IPS DF 6.9 (cell line): ENCODE data around the gene OSMR.
"Not testable (repeated sequence)": the region's sequence is repeated elsewhere in the genome, so short reads cannot be mapped to it uniquely, and the experiment has no call there.

Experiments
- DNase-seq: peaks from one replicate; pipeline ENCODE4 v3.0.0-alpha.2; 2013; ENCODE audit warnings: low read depth, low spot score
- H3K27ac ChIP-seq: one replicate; pipeline ENCODE4 v1.5.1; 2013; ENCODE audit warnings: low read length, control low read depth
- H3K27me3 ChIP-seq: 2 replicates; pipeline ENCODE4 v1.6.1; 2013; ENCODE audit warnings: mild to moderate bottlenecking, low read length; ENCODE audit not compliant: control insufficient read depth, insufficient read depth
- H3K36me3 ChIP-seq: 2 replicates; pipeline ENCODE4 v1.6.1; 2013; ENCODE audit warnings: low read length; ENCODE audit not compliant: control insufficient read depth, insufficient read depth
- H3K4me1 ChIP-seq: 2 replicates; pipeline ENCODE4 v1.6.1; 2013; ENCODE audit warnings: low read length; ENCODE audit not compliant: control insufficient read depth, insufficient read depth
- H3K4me3 ChIP-seq: 2 replicates; pipeline ENCODE4 v1.5.1; 2013; ENCODE audit warnings: mild to moderate bottlenecking, low read length
- H3K9me3 ChIP-seq: 2 replicates; pipeline ENCODE4 v1.6.1; 2013; ENCODE audit warnings: low read length, inconsistent platforms; ENCODE audit not compliant: control insufficient read depth, insufficient read depth
- WGBS: extraction: QIAGEN DNeasy Blood & Tissue Kit; methylation state at CpG from one replicate; pipeline ENCODE4 v1.1.7; 2013; ENCODE audit warnings: mixed read lengths, missing lambda C conversion rate; ENCODE audit not compliant: insufficient read length, insufficient coverage; 5-methylcytosine and 5-hydroxymethylcytosine counted together

Gene OSMR

DNA sequence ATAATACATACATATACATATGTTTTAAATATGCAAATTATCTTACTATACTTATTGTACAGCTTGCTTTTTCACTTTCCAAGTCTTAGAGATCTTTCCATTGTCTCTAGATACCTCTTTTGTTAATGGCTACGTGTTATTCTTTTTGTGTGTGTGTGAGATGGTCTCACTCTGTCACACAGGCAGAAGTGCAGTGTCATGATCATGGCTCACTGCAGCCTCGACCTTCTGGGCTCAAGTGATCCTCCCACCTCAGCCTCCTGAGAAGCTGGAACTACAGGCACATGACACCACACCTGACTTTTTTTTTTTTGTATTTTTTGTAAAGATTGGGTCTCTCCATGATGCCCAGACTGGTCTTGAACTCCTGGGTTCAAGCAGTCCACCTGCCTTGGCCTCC, 2.8 kb downstream of the OSMR start:
- no peak for DNase-seq
- Histone ChIP-seq H3K4me3 (no peak overlapping the region), H3K27ac (no peak overlapping the region), H3K9me3 (no peaks in the 10 kb centered on the region), H3K27me3 (peaks cover 12% of the 10 kb centered on the region; the same call in 1 of the 2 replicates), H3K4me1 (no peaks in the 10 kb centered on the region; the same call in none of the 2 replicates), H3K36me3 (no peaks in the 10 kb centered on the region)
- WGBS: no CpG with 5 or more reads among the region's 2 CpGs

DNA sequence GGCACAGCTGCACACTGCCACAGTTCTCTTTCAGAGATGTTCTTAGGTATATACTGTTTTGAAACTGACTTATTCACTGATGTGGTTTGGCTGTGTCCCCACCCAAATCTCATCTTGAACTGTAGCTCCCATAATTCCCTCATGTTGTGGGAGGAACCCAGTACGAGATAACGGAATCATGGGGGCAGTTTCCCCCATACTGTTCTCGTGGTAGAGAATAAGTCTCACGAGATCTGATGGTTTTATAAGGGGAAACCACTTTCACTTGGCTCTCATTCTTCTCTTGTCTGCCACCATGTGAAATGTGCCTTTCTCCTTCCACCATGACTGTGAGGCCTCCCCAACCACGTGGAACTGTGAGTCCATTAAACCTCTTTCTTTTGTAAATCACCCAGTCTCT, 5.8 kb downstream of the OSMR start:
- not testable (repeated sequence) for H3K4me1 ChIP-seq, H3K27ac ChIP-seq, H3K36me3 ChIP-seq, H3K27me3 ChIP-seq, H3K4me3 ChIP-seq, DNase-seq, H3K9me3 ChIP-seq
- no CpG with 5 or more reads among the region's 5 CpGs for WGBS

DNA sequence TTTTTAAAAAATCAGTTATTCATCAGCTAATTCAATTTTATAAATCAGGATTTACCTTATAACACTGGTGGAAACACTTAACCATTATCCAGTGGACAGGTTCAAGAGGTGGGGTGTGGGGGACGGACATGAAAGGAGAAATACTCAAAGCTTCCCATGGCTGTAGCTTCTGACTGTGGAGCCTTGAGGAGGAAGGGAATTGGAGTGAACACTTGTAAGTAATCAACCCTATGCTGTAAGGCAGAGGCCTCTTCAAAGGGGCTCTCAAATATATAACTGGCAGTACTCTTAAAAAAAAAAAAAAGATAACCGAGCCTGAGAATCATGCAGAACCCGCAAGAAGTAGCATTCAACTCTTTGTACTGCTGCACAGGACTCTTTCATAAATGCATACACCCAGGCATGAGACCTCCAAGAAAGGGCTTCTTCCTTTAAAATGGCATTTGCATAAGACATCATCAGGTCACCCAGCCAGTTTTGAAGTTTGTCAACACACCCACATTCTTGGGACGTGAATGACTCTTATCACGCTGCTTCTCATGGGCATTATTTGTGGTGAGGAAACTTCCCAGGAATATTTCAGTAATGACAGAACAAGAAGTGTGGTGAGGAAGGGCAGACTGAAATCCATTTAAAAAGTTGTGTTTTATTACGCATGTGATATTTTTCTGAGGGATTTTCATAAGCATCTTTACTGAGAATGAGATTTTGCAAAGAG, 8.1 kb downstream of the OSMR start:
- Histone ChIP-seq H3K27me3 (no peaks in the 10 kb centered on the region), H3K36me3 (no peaks in the 10 kb centered on the region), H3K4me3 (no peak overlapping the region), H3K9me3 (no peaks in the 10 kb centered on the region), H3K4me1 (no peaks in the 10 kb centered on the region; the same call in 1 of the 2 replicates), H3K27ac (no peak overlapping the region)
- no CpG with 5 or more reads among the region's 6 CpGs for WGBS
- no peak for DNase-seq

DNA sequence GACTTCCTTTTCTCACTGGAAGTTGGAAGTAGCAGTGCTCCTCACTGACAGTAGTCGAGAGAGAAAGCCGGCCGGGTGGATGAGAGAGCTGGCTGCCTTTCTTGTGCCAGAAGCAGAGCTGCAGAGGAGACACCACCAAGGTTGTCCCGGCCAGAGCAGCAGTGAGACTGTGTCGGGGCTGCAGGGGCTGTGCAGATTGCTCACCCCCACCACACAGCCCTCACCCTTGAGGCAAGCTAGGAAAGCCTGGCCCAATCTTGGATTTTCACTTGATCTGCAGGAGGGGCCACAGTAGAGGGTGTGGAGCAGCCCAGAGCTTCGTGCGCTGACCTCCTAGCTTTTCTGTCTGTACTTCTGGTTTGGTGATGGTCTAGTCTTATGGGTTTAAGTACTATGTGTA, 9.1 kb downstream of the OSMR start:
- Histone ChIP-seq H3K27ac (no peak overlapping the region), H3K9me3 (no peaks in the 10 kb centered on the region), H3K27me3 (no peaks in the 10 kb centered on the region), H3K4me1 (no peaks in the 10 kb centered on the region; the same call in 1 of the 2 replicates), H3K36me3 (no peaks in the 10 kb centered on the region), H3K4me3 (no peak overlapping the region)
- no peak for DNase-seq
- no CpG with 5 or more reads among the region's 7 CpGs for WGBS

DNA sequence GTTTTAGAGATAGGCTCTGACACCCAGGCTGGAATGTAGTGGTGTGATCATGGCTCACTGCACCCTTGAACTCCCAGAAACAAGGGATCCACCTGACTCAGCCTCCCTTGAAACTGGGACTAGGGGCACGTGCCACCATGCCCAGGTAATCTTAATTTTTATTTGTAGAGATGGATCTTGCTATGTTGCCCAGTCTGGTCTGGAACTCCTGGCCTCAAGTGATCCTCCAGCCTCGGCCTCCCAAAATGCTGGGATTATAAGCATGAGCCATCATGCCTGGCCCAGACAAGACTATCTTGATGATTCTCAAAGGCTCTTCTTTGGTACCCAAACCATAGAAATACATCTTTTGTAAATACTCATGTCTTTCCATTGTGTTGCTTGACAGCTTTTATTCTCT, 10.8 kb downstream of the OSMR start:
- Histone ChIP-seq H3K9me3 (no peaks in the 10 kb centered on the region), H3K27ac (no peak overlapping the region), H3K4me1 (no peaks in the 10 kb centered on the region; the same call in 1 of the 2 replicates), H3K36me3 (no peaks in the 10 kb centered on the region), H3K4me3 (no peak overlapping the region), H3K27me3 (no peaks in the 10 kb centered on the region)
- WGBS: no CpG with 5 or more reads among the region's 2 CpGs
- DNase-seq: no peak

DNA sequence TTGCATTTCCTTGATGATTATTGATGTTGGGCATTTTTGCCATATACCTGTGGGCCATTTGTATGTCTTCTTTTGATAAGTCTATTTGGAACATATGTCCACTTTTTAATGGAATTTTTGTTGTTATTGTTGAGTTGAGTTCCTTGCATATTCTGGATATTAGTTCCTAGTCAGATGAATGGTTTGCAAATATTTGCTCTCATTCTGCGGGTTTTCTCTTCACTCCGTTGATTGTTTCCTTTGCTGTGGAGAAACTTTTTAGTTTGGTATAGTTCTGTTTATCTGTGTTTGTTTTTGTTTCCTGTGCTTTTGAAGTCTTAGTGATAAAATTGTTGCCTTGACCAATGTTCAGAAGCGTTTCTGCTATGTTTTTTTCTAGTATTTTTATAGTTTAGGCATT, 13.0 kb downstream of the OSMR start:
- Histone ChIP-seq H3K27ac (no peak overlapping the region), H3K36me3 (no peaks in the 10 kb centered on the region), H3K9me3 (no peaks in the 10 kb centered on the region), H3K27me3 (no peaks in the 10 kb centered on the region), H3K4me3 (no peak overlapping the region), H3K4me1 (no peaks in the 10 kb centered on the region; the same call in 1 of the 2 replicates)
- no peak for DNase-seq
- WGBS: no CpG with 5 or more reads among the region's 3 CpGs

DNA sequence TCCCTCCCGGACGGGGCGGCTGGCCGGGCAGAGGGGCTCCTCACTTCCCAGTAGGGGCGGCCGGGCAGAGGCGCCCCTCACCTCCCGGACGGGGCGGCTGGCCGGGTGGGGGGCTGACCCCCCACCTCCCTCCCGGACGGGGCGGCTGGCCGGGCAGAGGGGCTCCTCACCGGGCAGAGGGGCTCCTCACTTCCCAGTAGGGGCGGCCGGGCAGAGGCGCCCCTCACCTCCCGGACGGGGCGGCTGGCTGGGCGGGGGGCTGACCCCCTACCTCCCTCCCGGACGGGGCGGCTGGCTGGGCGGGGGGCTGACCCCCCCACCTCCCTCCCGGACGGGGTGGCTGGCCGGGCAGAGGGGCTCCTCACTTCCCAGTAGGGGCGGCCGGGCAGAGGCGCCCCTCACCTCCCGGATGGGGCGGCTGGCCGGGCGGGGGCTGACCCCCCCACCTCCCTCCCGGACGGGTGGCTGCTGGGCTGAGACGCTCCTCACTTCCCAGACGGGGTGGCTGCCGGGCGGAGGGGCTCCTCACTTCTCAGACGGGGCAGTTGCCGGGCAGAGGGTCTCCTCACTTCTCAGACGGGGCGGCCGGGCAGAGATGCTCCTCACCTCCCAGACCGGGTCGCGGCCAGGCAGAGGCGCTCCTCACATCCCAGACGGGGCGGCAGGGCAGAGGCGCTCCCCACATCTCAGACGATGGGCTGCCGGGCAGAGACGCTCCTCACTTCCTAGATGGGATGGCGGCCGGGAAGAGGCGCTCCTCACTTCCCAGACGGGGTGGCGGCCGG, 16.4 kb downstream of the OSMR start:
- H3K27ac ChIP-seq, H3K27me3 ChIP-seq, H3K9me3 ChIP-seq, H3K36me3 ChIP-seq, DNase-seq, H3K4me3 ChIP-seq, H3K4me1 ChIP-seq: not testable (repeated sequence)
- no CpG with 5 or more reads among the region's 64 CpGs for WGBS

DNA sequence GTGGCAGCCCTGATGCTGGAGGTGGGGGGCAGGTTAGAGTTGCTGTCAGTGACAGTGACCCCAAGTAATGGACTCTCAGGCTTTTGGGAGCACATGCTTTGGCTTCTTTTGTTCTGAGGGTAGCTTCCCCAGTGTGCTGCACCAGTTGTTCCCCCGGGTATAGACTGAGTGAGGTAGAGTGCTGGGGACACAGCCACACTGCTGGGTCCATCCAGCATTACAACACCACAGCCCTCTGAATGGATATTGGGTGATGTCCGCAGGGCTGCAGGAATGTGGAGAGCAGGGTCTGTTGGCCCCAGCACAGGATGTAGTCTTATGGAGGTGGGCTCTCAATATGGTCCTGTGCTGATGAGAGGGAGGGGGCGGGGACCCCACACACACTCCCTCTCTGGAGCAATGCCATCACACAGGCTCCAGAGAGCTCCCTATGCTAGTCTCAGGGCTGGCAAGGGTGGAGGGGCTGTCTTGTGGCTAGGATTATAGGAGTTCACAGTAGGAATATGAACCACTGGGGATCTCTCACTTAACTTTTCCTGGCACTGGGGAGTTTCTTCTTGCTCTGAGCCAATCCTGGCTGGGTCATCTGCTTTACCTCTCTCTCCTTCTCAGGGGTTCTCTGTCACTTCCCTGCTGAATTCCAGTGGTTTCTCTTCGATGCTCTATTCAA, 20.7 kb downstream of the OSMR start:
- Histone ChIP-seq H3K4me1 (no peaks in the 10 kb centered on the region), H3K27me3 (no peaks in the 10 kb centered on the region), H3K36me3 (no peaks in the 10 kb centered on the region), H3K9me3 (no peaks in the 10 kb centered on the region), H3K4me3 (no peak overlapping the region), H3K27ac (no peak overlapping the region)
- no peak for DNase-seq
- WGBS: no CpG with 5 or more reads among the region's 4 CpGs

DNA sequence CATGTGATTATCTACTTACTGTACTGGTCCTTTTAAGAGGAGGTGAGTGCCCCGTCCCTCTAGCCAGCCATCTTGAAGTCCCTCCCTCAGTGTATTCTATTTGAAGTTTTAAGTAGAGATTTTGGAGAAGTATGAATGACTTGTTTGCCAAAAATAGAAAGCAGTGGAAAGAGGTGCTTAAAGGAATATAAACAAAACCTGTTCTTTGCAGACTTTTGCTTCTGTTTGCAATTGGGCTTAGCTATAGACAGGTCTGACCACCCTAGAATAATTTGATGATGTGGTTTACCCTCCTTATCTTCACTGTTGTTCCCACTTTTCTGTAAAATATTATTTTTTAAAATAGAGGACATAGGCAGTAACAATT, 21.2 kb downstream of the OSMR start:
- no peak for DNase-seq
- Histone ChIP-seq H3K27me3 (no peaks in the 10 kb centered on the region), H3K4me1 (no peaks in the 10 kb centered on the region), H3K9me3 (no peaks in the 10 kb centered on the region), H3K36me3 (no peaks in the 10 kb centered on the region), H3K27ac (no peak overlapping the region), H3K4me3 (no peak overlapping the region)
- WGBS: no CpG with 5 or more reads among the region's 1 CpG

DNA sequence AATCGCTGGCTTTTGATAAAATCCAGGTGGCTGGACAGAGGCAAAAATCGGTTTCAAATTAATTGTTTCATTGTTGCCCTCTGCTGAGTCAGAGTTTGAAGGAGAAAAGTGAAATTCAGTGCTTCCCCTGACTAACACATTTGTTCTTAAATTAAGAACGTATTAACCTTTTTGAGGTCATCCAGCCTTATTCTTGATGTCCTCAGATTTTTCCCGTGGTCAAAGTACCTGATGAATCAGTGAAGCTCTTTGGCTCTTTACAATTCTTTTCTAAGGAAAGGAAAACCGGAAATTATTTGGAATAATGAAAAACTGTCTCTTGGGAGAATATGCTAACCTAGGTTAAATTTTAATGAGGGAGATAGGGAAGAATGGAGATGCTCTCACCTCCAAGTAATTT, 21.6 kb downstream of the OSMR start:
- Histone ChIP-seq H3K4me1 (no peaks in the 10 kb centered on the region), H3K27ac (no peak overlapping the region), H3K9me3 (no peaks in the 10 kb centered on the region), H3K4me3 (no peak overlapping the region), H3K27me3 (no peaks in the 10 kb centered on the region), H3K36me3 (no peaks in the 10 kb centered on the region)
- no peak for DNase-seq
- no CpG with 5 or more reads among the region's 5 CpGs for WGBS
